HEK293 (cell line): Measurements from ENCODE around the gene TTC24.

Source experiments
- CTCF ChIA-PET: fragments of 350-600 bp; formaldehyde crosslinking; extraction: SDS; loops from one replicate; lab custom pipeline; 2021; ENCODE audit warnings: antibody characterized with exemption; lab: Yijun Ruan, JAX
- POLR2A ChIA-PET: fragments of 300-600 bp; formaldehyde crosslinking; extraction: SDS; loops from one replicate; lab custom pipeline; 2020; ENCODE audit warnings: antibody characterized with exemption, inconsistent platforms; lab: Yijun Ruan, JAX
- H3K27ac ChIP-seq: fragments of 200-500 bp; sonication (Bioruptor generic); 2 replicates; pipeline ENCODE4 v1.5.1; 2014; ENCODE audit warnings: low read depth, low read length, control low read depth, inconsistent platforms; ENCODE audit errors: extremely low read depth
- H3K36me3 ChIP-seq, 2 experiments: fragments of 200-500 bp in 1 of 2; sonication (Bioruptor generic) in 1 of 2; 1 replicate in 1 of 2; 2 replicates in 1 of 2; pipeline ENCODE4 v1.5.1; 2014 to 2017; ENCODE audit warnings: inconsistent platforms in 2 of 2, low read length in 2 of 2; ENCODE audit not compliant: control insufficient read depth in 2 of 2, insufficient read depth in 1 of 2
- H3K4me1 ChIP-seq: fragments of 200-500 bp; sonication (Bioruptor generic); 2 replicates; pipeline ENCODE4 v1.5.1; 2014; ENCODE audit warnings: mild to moderate bottlenecking, low read length, inconsistent platforms; ENCODE audit not compliant: control insufficient read depth, insufficient read depth
- H3K4me3 ChIP-seq: 2 replicates; pipeline ENCODE4 v1.5.1; 2011; ENCODE audit warnings: low read depth, mild to moderate bottlenecking, control low read depth, low read length, moderate library complexity
- H3K9me3 ChIP-seq: fragments of 200-500 bp; sonication (Bioruptor generic); 2 replicates; pipeline ENCODE4 v1.5.1; 2014; ENCODE audit warnings: low read depth, low read length, inconsistent platforms; ENCODE audit not compliant: control insufficient read depth, insufficient read depth
- GLIS2 ChIP-seq: fragments of 450-650 bp; formaldehyde crosslinking; IDR thresholded peaks from 2 replicates; pipeline ENCODE4 v1.5.1; 2016; ENCODE audit warnings: missing biosample characterization, missing genetic modification characterization
- IKZF3 ChIP-seq: fragments of 450-650 bp; IDR thresholded peaks from 2 replicates; pipeline ENCODE4 v1.5.0; 2018; ENCODE audit warnings: missing biosample characterization, mild to moderate bottlenecking, missing genetic modification characterization, moderate library complexity
- PATZ1 ChIP-seq: fragments of 450-650 bp; formaldehyde crosslinking; IDR thresholded peaks from 2 replicates; pipeline ENCODE4 v1.5.1; 2016; ENCODE audit warnings: missing biosample characterization, missing genetic modification characterization
- RBAK ChIP-seq: fragments of 450-650 bp; formaldehyde crosslinking; IDR thresholded peaks from 2 replicates; pipeline ENCODE4 v1.5.1; 2016; ENCODE audit warnings: missing biosample characterization, missing genetic modification characterization
- SCRT2 ChIP-seq: fragments of 450-650 bp; formaldehyde crosslinking; IDR thresholded peaks from 2 replicates; pipeline ENCODE4 v1.5.1; 2016; ENCODE audit warnings: missing biosample characterization, missing genetic modification characterization
- SP7 ChIP-seq: fragments of 450-650 bp; formaldehyde crosslinking; IDR thresholded peaks from 2 replicates; pipeline ENCODE4 v1.5.1; 2016; ENCODE audit warnings: missing biosample characterization, missing genetic modification characterization
- ZBTB20 ChIP-seq: fragments of 450-650 bp; formaldehyde crosslinking; IDR thresholded peaks from 2 replicates; pipeline ENCODE4 v1.5.1; 2016; ENCODE audit warnings: missing biosample characterization, missing genetic modification characterization
- ZFP41 ChIP-seq: fragments of 450-650 bp; formaldehyde crosslinking; IDR thresholded peaks from 2 replicates; pipeline ENCODE4 v1.5.1; 2016; ENCODE audit warnings: missing biosample characterization, missing genetic modification characterization, borderline replicate concordance
- ZNF112 ChIP-seq: fragments of 450-650 bp; formaldehyde crosslinking; IDR thresholded peaks from 2 replicates; pipeline ENCODE4 v1.5.0; 2017; ENCODE audit warnings: missing biosample characterization, missing genetic modification characterization
- ZNF114 ChIP-seq: fragments of 450-650 bp; formaldehyde crosslinking; IDR thresholded peaks from 2 replicates; pipeline ENCODE4 v1.5.0; 2017; ENCODE audit warnings: missing biosample characterization, missing genetic modification characterization
- ZNF175 ChIP-seq: fragments of 450-650 bp; formaldehyde crosslinking; IDR thresholded peaks from 2 replicates; pipeline ENCODE4 v1.5.1; 2016; ENCODE audit warnings: missing biosample characterization, missing genetic modification characterization
- ZNF335 ChIP-seq: fragments of 450-650 bp; formaldehyde crosslinking; conservative IDR thresholded peaks from 2 replicates; pipeline ENCODE4 v1.5.1; 2016; ENCODE audit warnings: missing biosample characterization, missing genetic modification characterization
- ZNF514 ChIP-seq: fragments of 450-650 bp; formaldehyde crosslinking; IDR thresholded peaks from 2 replicates; pipeline ENCODE4 v1.5.1; 2016; ENCODE audit warnings: missing biosample characterization, missing genetic modification characterization
- ZNF529 ChIP-seq: fragments of 450-650 bp; formaldehyde crosslinking; IDR thresholded peaks from 2 replicates; pipeline ENCODE4 v1.5.1; 2017; ENCODE audit warnings: missing genetic modification characterization, missing biosample characterization; ENCODE audit not compliant: insufficient replicate concordance
- ZNF558 ChIP-seq: fragments of 450-650 bp; formaldehyde crosslinking; IDR thresholded peaks from 2 replicates; pipeline ENCODE4 v1.5.1; 2016; ENCODE audit warnings: missing biosample characterization, missing genetic modification characterization
- ZNF626 ChIP-seq: fragments of 450-650 bp; sonication (Bioruptor Pico); formaldehyde crosslinking; IDR thresholded peaks from 2 replicates; pipeline ENCODE4 v1.5.1; 2018; ENCODE audit warnings: missing biosample characterization, missing genetic modification characterization, inconsistent platforms
- ZNF792 ChIP-seq: fragments of 450-650 bp; formaldehyde crosslinking; IDR thresholded peaks from 2 replicates; pipeline ENCODE4 v1.5.1; 2016; ENCODE audit warnings: missing biosample characterization, missing genetic modification characterization
- TF ChIP-seq, protein P1 (sequence below): fragments of 450-650 bp; formaldehyde crosslinking; conservative IDR thresholded peaks from 2 replicates; pipeline ENCODE4 v1.5.1; 2016; ENCODE audit warnings: low read depth, missing biosample characterization, missing genetic modification characterization
- TF ChIP-seq, protein P2 (sequence below): fragments of 450-650 bp; formaldehyde crosslinking; IDR thresholded peaks from 2 replicates; pipeline ENCODE4 v1.5.0; 2017; ENCODE audit warnings: missing biosample characterization, missing genetic modification characterization, borderline replicate concordance
- TF ChIP-seq, protein P3 (sequence below): sonication (generic); formaldehyde crosslinking; IDR thresholded peaks from 2 replicates; pipeline ENCODE4 v1.8.1; 2022; ENCODE audit warnings: mild to moderate bottlenecking, moderate library complexity, missing genetic modification reagents

Gene TTC24

DNA sequence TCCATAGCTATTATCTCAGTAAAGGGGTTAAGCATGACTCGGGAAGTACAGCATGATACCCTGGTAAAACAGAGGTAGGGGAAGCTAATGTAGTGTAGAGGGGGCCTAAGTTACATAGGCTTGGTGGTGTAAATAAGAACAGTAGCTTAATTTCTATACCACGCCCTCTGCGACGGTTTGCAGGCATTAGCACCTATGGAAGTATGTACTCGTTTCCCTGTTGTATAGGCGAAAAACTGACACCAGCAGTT is 11.6 kb downstream of the TTC24 start:
- peak overlapping the region; percentile 83 for H3K27ac ChIP-seq
- POLR2A ChIA-PET: interaction anchor here (0.9 to 2.1 kb wide), 10 partner anchors 9 to 139 kb away, joined by 3 to 17 read pairs (median 6); partner anchors contain the start of genes GPATCH4 and MEF2D
- H3K4me1 ChIP-seq: no peaks in the 10 kb centered on the region
- TF ChIP-seq ZNF335 (tag by site-specific recombination) (no peak), SCRT2 (tag by site-specific recombination) (no peak), ZNF175 (tag by site-specific recombination) (no peak), PATZ1 (tag by site-specific recombination) (no peak), ZNF626 (tag by site-specific recombination) (no peak), ZNF114 (no peak), GLIS2 (tag by site-specific recombination) (no peak), RBAK (tag by site-specific recombination) (no peak), ZBTB20 (tag by site-specific recombination) (no peak), ZNF792 (tag by site-specific recombination) (no peak), ZNF112 (tag by site-specific recombination) (no peak), ZNF514 (tag by site-specific recombination) (no peak), IKZF3 (no peak), ZNF558 (tag by site-specific recombination) (no peak), ZNF529 (tag by site-specific recombination) (no peak), SP7 (tag by site-specific recombination) (no peak), ZFP41 (no peak)
- TF ChIP-seq, protein P1, sequence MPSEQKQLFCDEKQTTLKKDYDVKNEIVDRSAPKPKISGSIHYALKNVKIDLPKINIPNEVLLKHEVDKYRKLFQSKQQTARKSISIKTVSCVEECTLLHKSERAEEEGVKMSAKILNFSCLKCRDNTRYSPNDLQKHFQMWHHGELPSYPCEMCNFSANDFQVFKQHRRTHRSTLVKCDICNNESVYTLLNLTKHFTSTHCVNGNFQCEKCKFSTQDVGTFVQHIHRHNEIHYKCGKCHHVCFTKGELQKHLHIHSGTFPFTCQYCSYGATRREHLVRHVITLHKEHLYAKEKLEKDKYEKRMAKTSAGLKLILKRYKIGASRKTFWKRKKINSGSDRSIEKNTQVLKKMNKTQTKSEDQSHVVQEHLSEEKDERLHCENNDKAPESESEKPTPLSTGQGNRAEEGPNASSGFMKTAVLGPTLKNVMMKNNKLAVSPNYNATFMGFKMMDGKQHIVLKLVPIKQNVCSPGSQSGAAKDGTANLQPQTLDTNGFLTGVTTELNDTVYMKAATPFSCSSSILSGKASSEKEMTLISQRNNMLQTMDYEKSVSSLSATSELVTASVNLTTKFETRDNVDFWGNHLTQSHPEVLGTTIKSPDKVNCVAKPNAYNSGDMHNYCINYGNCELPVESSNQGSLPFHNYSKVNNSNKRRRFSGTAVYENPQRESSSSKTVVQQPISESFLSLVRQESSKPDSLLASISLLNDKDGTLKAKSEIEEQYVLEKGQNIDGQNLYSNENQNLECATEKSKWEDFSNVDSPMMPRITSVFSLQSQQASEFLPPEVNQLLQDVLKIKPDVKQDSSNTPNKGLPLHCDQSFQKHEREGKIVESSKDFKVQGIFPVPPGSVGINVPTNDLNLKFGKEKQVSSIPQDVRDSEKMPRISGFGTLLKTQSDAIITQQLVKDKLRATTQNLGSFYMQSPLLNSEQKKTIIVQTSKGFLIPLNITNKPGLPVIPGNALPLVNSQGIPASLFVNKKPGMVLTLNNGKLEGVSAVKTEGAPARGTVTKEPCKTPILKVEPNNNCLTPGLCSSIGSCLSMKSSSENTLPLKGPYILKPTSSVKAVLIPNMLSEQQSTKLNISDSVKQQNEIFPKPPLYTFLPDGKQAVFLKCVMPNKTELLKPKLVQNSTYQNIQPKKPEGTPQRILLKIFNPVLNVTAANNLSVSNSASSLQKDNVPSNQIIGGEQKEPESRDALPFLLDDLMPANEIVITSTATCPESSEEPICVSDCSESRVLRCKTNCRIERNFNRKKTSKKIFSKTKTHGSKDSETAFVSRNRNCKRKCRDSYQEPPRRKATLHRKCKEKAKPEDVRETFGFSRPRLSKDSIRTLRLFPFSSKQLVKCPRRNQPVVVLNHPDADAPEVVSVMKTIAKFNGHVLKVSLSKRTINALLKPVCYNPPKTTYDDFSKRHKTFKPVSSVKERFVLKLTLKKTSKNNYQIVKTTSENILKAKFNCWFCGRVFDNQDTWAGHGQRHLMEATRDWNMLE (tag by site-specific recombination): no peak
- TF ChIP-seq, protein P2, sequence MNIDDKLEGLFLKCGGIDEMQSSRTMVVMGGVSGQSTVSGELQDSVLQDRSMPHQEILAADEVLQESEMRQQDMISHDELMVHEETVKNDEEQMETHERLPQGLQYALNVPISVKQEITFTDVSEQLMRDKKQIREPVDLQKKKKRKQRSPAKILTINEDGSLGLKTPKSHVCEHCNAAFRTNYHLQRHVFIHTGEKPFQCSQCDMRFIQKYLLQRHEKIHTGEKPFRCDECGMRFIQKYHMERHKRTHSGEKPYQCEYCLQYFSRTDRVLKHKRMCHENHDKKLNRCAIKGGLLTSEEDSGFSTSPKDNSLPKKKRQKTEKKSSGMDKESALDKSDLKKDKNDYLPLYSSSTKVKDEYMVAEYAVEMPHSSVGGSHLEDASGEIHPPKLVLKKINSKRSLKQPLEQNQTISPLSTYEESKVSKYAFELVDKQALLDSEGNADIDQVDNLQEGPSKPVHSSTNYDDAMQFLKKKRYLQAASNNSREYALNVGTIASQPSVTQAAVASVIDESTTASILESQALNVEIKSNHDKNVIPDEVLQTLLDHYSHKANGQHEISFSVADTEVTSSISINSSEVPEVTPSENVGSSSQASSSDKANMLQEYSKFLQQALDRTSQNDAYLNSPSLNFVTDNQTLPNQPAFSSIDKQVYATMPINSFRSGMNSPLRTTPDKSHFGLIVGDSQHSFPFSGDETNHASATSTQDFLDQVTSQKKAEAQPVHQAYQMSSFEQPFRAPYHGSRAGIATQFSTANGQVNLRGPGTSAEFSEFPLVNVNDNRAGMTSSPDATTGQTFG (tag by site-specific recombination): no peak
- TF ChIP-seq, protein P3, sequence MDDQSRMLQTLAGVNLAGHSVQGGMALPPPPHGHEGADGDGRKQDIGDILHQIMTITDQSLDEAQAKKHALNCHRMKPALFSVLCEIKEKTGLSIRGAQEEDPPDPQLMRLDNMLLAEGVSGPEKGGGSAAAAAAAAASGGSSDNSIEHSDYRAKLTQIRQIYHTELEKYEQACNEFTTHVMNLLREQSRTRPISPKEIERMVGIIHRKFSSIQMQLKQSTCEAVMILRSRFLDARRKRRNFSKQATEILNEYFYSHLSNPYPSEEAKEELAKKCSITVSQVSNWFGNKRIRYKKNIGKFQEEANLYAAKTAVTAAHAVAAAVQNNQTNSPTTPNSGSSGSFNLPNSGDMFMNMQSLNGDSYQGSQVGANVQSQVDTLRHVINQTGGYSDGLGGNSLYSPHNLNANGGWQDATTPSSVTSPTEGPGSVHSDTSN (CRISPR knock-in tag): no peak
- CTCF ChIA-PET: interaction anchor here (0.6 to 2.2 kb wide), 15 partner anchors 8 to 235 kb away, joined by 3 to 13 read pairs (median 4); partner anchors contain the start of genes GPATCH4 and HAPLN2
- H3K9me3 ChIP-seq: no peaks in the 10 kb centered on the region
- peaks cover 0 to 38% of the 10 kb centered on the region in 2 experiments; a peak in 1 of 3 replicates for H3K36me3 ChIP-seq
- H3K4me3 ChIP-seq: peak overlapping the region; percentile 85
